H1 (cell line): Measurements from ENCODE around the gene CLDN12. TPM values are rescaled to one million over a fixed set of nuclear protein-coding genes. Genes with fewer than 3 reads are reported as not detected.

ENCODE experiments used
- CTCF ChIA-PET: fragments of 300-600 bp; sonication (Branson Sonifier 250); formaldehyde crosslinking; loops from one replicate; lab custom pipeline; 2021; ENCODE audit not compliant: partially characterized antibody; lab: Charles Lee
- POLR2A ChIA-PET: fragments of 300-600 bp; sonication (Branson Sonifier 250); formaldehyde crosslinking; loops from one replicate; lab custom pipeline; 2021; ENCODE audit warnings: inconsistent platforms; ENCODE audit not compliant: partially characterized antibody; lab: Charles Lee
- DNase-seq, 2 experiments: peaks; one replicate each; pipeline versions ENCODE4 v3.0.0 to v3.0.0-alpha.2; 2010 to 2022; ENCODE audit warnings: low spot score in 2 of 2, low read depth in 1 of 2, mixed read lengths in 1 of 2
- FAIRE-seq: peaks from 2 replicates; lab custom pipeline; 2011; peaks lifted over from hg19 to GRCh38; lab: Jason Lieb, UNC
- H2AFZ ChIP-seq: 2 replicates; pipeline ENCODE4 v1.8.1; 2012; ENCODE audit warnings: low read length, inconsistent platforms
- H2AK5ac ChIP-seq: 2 replicates; pipeline ENCODE4 v1.6.1; 2013; ENCODE audit warnings: low read depth, low read length
- H2BK120ac ChIP-seq: replicated peaks from 2 replicates; pipeline ENCODE3; 2013; ENCODE audit warnings: low read depth, low read length, inconsistent platforms
- H2BK12ac ChIP-seq: 2 replicates; pipeline ENCODE4 v1.6.1; 2013; ENCODE audit warnings: low read depth, low read length
- H2BK15ac ChIP-seq: 2 replicates; pipeline ENCODE4 v1.6.1; 2013; ENCODE audit warnings: low read length
- H2BK20ac ChIP-seq: 2 replicates; pipeline ENCODE4 v1.6.1; 2013; ENCODE audit warnings: low read length
- H2BK5ac ChIP-seq: 2 replicates; pipeline ENCODE4 v1.6.1; 2013; ENCODE audit warnings: low read depth, low read length
- H3K14ac ChIP-seq: 2 replicates; pipeline ENCODE4 v1.6.1; 2013; ENCODE audit warnings: inconsistent platforms; ENCODE audit not compliant: insufficient read length
- H3K18ac ChIP-seq: 2 replicates; pipeline ENCODE4 v1.6.1; 2013; ENCODE audit warnings: low read length; ENCODE audit errors: extremely low read depth
- H3K23ac ChIP-seq: 2 replicates; pipeline ENCODE4 v1.6.1; 2013; ENCODE audit warnings: inconsistent platforms; ENCODE audit not compliant: insufficient read length
- H3K23me2 ChIP-seq: 2 replicates; pipeline ENCODE4 v1.6.1; 2013; ENCODE audit warnings: low read depth, low read length
- H3K27ac ChIP-seq: 2 replicates; pipeline ENCODE4 v1.6.1; 2011; ENCODE audit warnings: low read depth, low read length, inconsistent platforms
- H3K27me3 ChIP-seq, 4 experiments: replicated peaks in 1 of 4; 1 replicate in 1 of 4; 2 replicates in 3 of 4; pipeline versions ENCODE4 v1.6.1 to v1.8.1; 2011 to 2013; ENCODE audit warnings: low read length in 3 of 4, mild to moderate bottlenecking in 3 of 4, inconsistent platforms in 2 of 4, mixed read lengths in 2 of 4, moderate library complexity in 1 of 4; ENCODE audit not compliant: control insufficient read depth in 3 of 4, insufficient read depth in 3 of 4; ENCODE audit errors: extremely low read depth in 1 of 4
- H3K36me3 ChIP-seq, 4 experiments: 2 replicates each; pipeline versions ENCODE4 v1.6.1 to v1.8.1; 2011 to 2013; ENCODE audit warnings: mild to moderate bottlenecking in 4 of 4, low read length in 3 of 4, moderate library complexity in 2 of 4, control low read depth in 1 of 4, inconsistent platforms in 1 of 4; ENCODE audit not compliant: insufficient read depth in 4 of 4, control insufficient read depth in 2 of 4
- H3K4ac ChIP-seq: replicated peaks from 2 replicates; pipeline ENCODE3; 2013; ENCODE audit warnings: low read length, low read depth, mixed read lengths, inconsistent platforms; ENCODE audit not compliant: insufficient read length
- H3K4me1 ChIP-seq, 4 experiments: replicated peaks in 1 of 4; 1 replicate in 1 of 4; 2 replicates in 3 of 4; pipeline versions ENCODE4 v1.6.1 to v1.8.1; 2011 to 2013; ENCODE audit warnings: low read length in 3 of 4, inconsistent platforms in 2 of 4, mixed read lengths in 1 of 4; ENCODE audit not compliant: insufficient read depth in 4 of 4, control insufficient read depth in 3 of 4
- H3K4me2 ChIP-seq, 2 experiments: 2 replicates each; pipeline versions ENCODE4 v1.6.1 to v1.8.1; 2011 to 2013; ENCODE audit warnings: low read depth in 2 of 2, low read length in 2 of 2, control low read depth in 1 of 2, inconsistent platforms in 1 of 2, mild to moderate bottlenecking in 1 of 2; ENCODE audit not compliant: insufficient read depth in 1 of 2
- H3K4me3 ChIP-seq, 4 experiments: fragments of 200-600, 300-600 bp in 1 of 4; sonication (generic), shearing (Covaris generic), sonication (Bioruptor Twin) in 1 of 4; 2 replicates each; pipeline versions ENCODE4 v1.5.1 to v1.8.1; 2011 to 2016; ENCODE audit warnings: low read length in 4 of 4, low read depth in 3 of 4, control low read depth in 2 of 4, inconsistent platforms in 2 of 4, mild to moderate bottlenecking in 2 of 4, mixed read lengths in 1 of 4, moderate library complexity in 1 of 4; ENCODE audit not compliant: insufficient read depth in 2 of 4; ENCODE audit errors: extremely low read depth in 1 of 4
- H3K56ac ChIP-seq: replicated peaks from 2 replicates; pipeline ENCODE3; 2013; ENCODE audit warnings: low read depth, mild to moderate bottlenecking, mixed read lengths, low read length, inconsistent platforms; ENCODE audit not compliant: insufficient read length
- H3K79me1 ChIP-seq: 2 replicates; pipeline ENCODE4 v1.6.1; 2013; ENCODE audit warnings: low read depth, low read length, control low read depth
- H3K79me2 ChIP-seq, 2 experiments: 2 replicates each; pipeline versions ENCODE4 v1.6.1 to v1.8.1; 2012 to 2013; ENCODE audit warnings: low read length in 2 of 2, mild to moderate bottlenecking in 2 of 2, inconsistent platforms in 1 of 2; ENCODE audit not compliant: insufficient read depth in 2 of 2, control insufficient read depth in 1 of 2
- H3K9ac ChIP-seq, 4 experiments: replicated peaks in 1 of 4; 1 replicate in 1 of 4; 2 replicates in 3 of 4; pipeline versions ENCODE4 v1.6.1 to v1.8.1; 2011 to 2013; ENCODE audit warnings: low read depth in 3 of 4, low read length in 3 of 4, control low read depth in 2 of 4, mild to moderate bottlenecking in 2 of 4, moderate library complexity in 2 of 4, inconsistent platforms in 1 of 4; ENCODE audit errors: extremely low read depth in 1 of 4
- H3K9me3 ChIP-seq, 2 experiments: 2 replicates each; pipeline versions ENCODE4 v1.6.1 to v1.8.1; 2012 to 2013; ENCODE audit warnings: mild to moderate bottlenecking in 2 of 2, moderate library complexity in 2 of 2, control low read depth in 1 of 2, inconsistent platforms in 1 of 2, low read depth in 1 of 2, low read length in 1 of 2, mixed read lengths in 1 of 2; ENCODE audit not compliant: insufficient read depth in 2 of 2
- H4K20me1 ChIP-seq, 2 experiments: replicated peaks in 1 of 2; 2 replicates each; pipeline versions ENCODE3 to v1.8.1; 2011 to 2013; ENCODE audit warnings: inconsistent platforms in 2 of 2, low read length in 2 of 2, mild to moderate bottlenecking in 1 of 2; ENCODE audit not compliant: insufficient read depth in 2 of 2, control insufficient read depth in 1 of 2
- H4K5ac ChIP-seq: 2 replicates; pipeline ENCODE4 v1.6.1; 2013; ENCODE audit warnings: low read length, low read depth, mixed read lengths, inconsistent platforms; ENCODE audit not compliant: insufficient read length
- H4K8ac ChIP-seq: 2 replicates; pipeline ENCODE4 v1.8.0; 2013; ENCODE audit warnings: mild to moderate bottlenecking, moderate library complexity, low read length, inconsistent platforms; ENCODE audit not compliant: insufficient read depth; ENCODE audit errors: extremely low read depth
- H4K91ac ChIP-seq: replicated peaks from 2 replicates; pipeline ENCODE3; 2013; ENCODE audit warnings: low read length, mixed read lengths, inconsistent platforms; ENCODE audit not compliant: insufficient read length
- GABPA ChIP-seq: IDR thresholded peaks from 2 replicates; pipeline ENCODE4 v1.6.1; 2011; ENCODE audit warnings: mild to moderate bottlenecking, low read length, moderate library complexity, borderline replicate concordance; ENCODE audit not compliant: insufficient read depth
- JUND ChIP-seq: IDR thresholded peaks from 2 replicates; pipeline ENCODE4 v1.6.1; 2011; ENCODE audit warnings: mild to moderate bottlenecking, improper control_type of control experiment, low read length
- RFX5 ChIP-seq: IDR thresholded peaks from 2 replicates; pipeline ENCODE4 v1.6.1; 2011; ENCODE audit warnings: low read depth, low read length, improper control_type of control experiment, borderline replicate concordance
- SRF ChIP-seq: IDR thresholded peaks from 2 replicates; pipeline ENCODE4 v1.6.1; 2011; ENCODE audit warnings: mild to moderate bottlenecking, low read depth, low read length, moderate library complexity
- YY1 ChIP-seq: IDR thresholded peaks from 2 replicates; pipeline ENCODE4 v1.6.1; 2011; ENCODE audit warnings: low read depth, mild to moderate bottlenecking, low read length
- WGBS, 2 experiments: shearing (Covaris generic) in 1 of 2; methylation state at CpG; one replicate each; pipeline versions ENCODE4 v1.1.6 to v1.1.7; 2013 to 2015; ENCODE audit warnings: low lambda C conversion rate in 2 of 2, mixed read lengths in 2 of 2, inconsistent platforms in 1 of 2, low coverage in 1 of 2, missing lambda C conversion rate in 1 of 2; ENCODE audit not compliant: insufficient replicate concordance in 2 of 2, insufficient coverage in 1 of 2, insufficient read length in 1 of 2; ENCODE audit errors: extremely low coverage in 1 of 2, missing lambda C conversion rate in 1 of 2; 5-methylcytosine and 5-hydroxymethylcytosine counted together
- polyA plus RNA-seq, 7 experiments: library from polyadenylated mRNA; depleted of rRNA in 3 of 7; stranded (reverse) in 5 of 7; unstranded in 2 of 7; fragments of >200 nt in 5 of 7; fragments of 200-250 nt in 2 of 7; gene quantifications; 1 replicate in 5 of 7; 2 replicates in 1 of 7; 4 replicates in 1 of 7; pipeline versions ENCODE4 v1.2.1 to v1.2.3, GENCODE V29; 2011 to 2013; ENCODE audit warnings: missing spikeins in 2 of 7, mixed read lengths in 2 of 7
- total RNA-seq: library from RNA; stranded (reverse); fragmentation: NEBNext Ultra II Directional; extraction: Animal tissue kit (Norgen Biotek cat#: 25700); gene quantifications from 2 replicates; pipeline ENCODE4 v1.2.1, GENCODE V29; 2021

CLDN12 gene
- total and polyA plus RNA-seq, 2 of the 8 experiments (the other 6 are each of a cell fraction or from before 2014, with no cell fraction given) = 49.2 to 127 TPM

DNA sequence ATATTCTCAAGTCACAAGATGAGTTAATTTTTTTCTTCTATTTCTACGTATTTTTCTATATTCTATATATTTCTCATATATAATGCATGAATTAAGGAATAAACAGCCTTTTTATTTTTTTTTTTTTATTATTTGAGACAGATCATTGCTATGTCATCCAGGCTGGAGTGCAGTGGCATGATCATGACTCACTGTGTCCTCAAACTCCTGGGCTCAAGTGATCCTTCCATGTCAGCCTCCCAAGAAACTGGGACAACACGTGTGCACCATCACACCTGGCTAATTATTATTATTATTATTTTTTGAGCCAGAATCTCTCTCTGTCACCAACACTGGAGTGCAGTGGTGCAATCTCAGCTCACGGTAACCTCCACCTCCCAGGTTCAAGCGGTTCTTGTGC lies 1.5 kb downstream of the CLDN12 start:
- Histone ChIP-seq H3K4ac (no peak overlapping the region), H2AK5ac (no peak overlapping the region; the same call in 1 of the 2 replicates), H3K56ac (no peak overlapping the region), H2AFZ (no peak overlapping the region), H3K9me3 (no peaks in the 10 kb centered on the region), H3K79me2 (peaks cover 0 to 17% of the 10 kb centered on the region in 2 experiments; a peak in 2 of 4 replicates), H3K4me2 (peak overlapping the region; percentile 62 to 72; a peak in 3 of 4 replicates), H2BK5ac (no peak overlapping the region), H4K20me1 (no peaks in the 10 kb centered on the region), H3K4me1 (no peaks in the 10 kb centered on the region), H2BK12ac (no peak overlapping the region), H2BK15ac (no peak overlapping the region), H4K5ac (no peak overlapping the region), H3K27me3 (no peaks in the 10 kb centered on the region; a peak in 1 of 7 replicates), H4K8ac (no peak overlapping the region), H3K27ac (no peak overlapping the region), H3K18ac (no peak overlapping the region), H3K23me2 (peaks cover 4% of the 10 kb centered on the region; the same call in 1 of the 2 replicates), H3K23ac (no peak overlapping the region), H3K36me3 (peaks cover 3 to 26% (median 20%) of the 10 kb centered on the region in 4 experiments; a peak in 7 of 8 replicates), H3K9ac (no peak overlapping the region), H4K91ac (no peak overlapping the region)
- POLR2A ChIA-PET = no interaction called here
- FAIRE-seq = no peak
- DNase-seq = no peak
- CTCF ChIA-PET = interaction anchor here (0.6 to 0.8 kb wide), 2 partner anchors 59 to 1749 kb away, joined by 3 read pairs; no protein-coding TSS in a partner anchor
- 96% methylated on average over 4 of the region's 4 CpGs; no CpG with 5 or more reads in 1 of the 2 experiments for WGBS, 2 experiments
- TF ChIP-seq GABPA = no peak
- no peak for TF ChIP-seq JUND
- no peak for TF ChIP-seq RFX5
- TF ChIP-seq SRF = no peak
- no peak for TF ChIP-seq YY1
- TF ChIP-seq, all 59 proteins: peak for 0
- 0 out of 2 replicates have a peak, but pooled peaks cover 1% of the 10 kb centered on the region for H3K79me1 ChIP-seq
- H2BK120ac ChIP-seq = no peak overlapping the region
- H2BK20ac ChIP-seq = no peak overlapping the region
- peak overlapping the region in 1 of 4 experiments; percentile 84; a peak in 2 of 8 replicates for H3K4me3 ChIP-seq
- no peak overlapping the region for H3K14ac ChIP-seq
